Liver (tissue), 3 donors: Measurements from ENCODE around the gene KLHL2.

Source experiments
- CTCF ChIP-seq: fragments of 150-350 bp; IDR thresholded peaks from 2 replicates; pipeline ENCODE4 v1.5.1; 2017; ENCODE audit warnings: improper control_type of control experiment, low read depth, low read length; ENCODE audit not compliant: missing input control
- JUND ChIP-seq, 2 donors: IDR thresholded peaks; 2 replicates each; pipeline ENCODE4 v1.6.1; 2016; ENCODE audit warnings: antibody characterized with exemption in 2 of 2
- RXRA ChIP-seq, 2 donors: IDR thresholded peaks; 2 replicates each; pipeline ENCODE4 v1.6.1; 2017 to 2018; ENCODE audit warnings: antibody characterized with exemption in 2 of 2, mild to moderate bottlenecking in 1 of 2
- TAF1 ChIP-seq: conservative IDR thresholded peaks from 2 replicates; pipeline ENCODE4 v1.6.1; 2016; ENCODE audit warnings: antibody characterized with exemption, mild to moderate bottlenecking
- YY1 ChIP-seq: IDR thresholded peaks from 2 replicates; pipeline ENCODE4 v1.6.1; 2016; ENCODE audit warnings: antibody characterized with exemption, mild to moderate bottlenecking
- donor health status: healthy.
- donor health status: healthy.

GRCh38 chr4:165167650-165168049 is 39.7 kb upstream of the KLHL2 start:
- TF ChIP-seq CTCF: no peak
- TF ChIP-seq YY1: no peak
- no peak for TF ChIP-seq JUND (IDR thresholded peaks at IDR 0.05)
- no peak for TF ChIP-seq TAF1
- TF ChIP-seq RXRA (IDR thresholded peaks at IDR 0.05): peak in 1 of 2 donors; percentile 27
